Activated CD8-positive, alpha-beta memory T cell treated with anti-CD3 and anti-CD28 coated beads for 4 hours (primary cell): ENCODE data around the gene KRT83.

ENCODE experiments used
- DNase-seq, 2 donors: peaks; one replicate each; pipeline ENCODE4 v3.0.0-alpha.2; 2020; ENCODE audit warnings: low read depth in 2 of 2

The KRT83 gene

DNA sequence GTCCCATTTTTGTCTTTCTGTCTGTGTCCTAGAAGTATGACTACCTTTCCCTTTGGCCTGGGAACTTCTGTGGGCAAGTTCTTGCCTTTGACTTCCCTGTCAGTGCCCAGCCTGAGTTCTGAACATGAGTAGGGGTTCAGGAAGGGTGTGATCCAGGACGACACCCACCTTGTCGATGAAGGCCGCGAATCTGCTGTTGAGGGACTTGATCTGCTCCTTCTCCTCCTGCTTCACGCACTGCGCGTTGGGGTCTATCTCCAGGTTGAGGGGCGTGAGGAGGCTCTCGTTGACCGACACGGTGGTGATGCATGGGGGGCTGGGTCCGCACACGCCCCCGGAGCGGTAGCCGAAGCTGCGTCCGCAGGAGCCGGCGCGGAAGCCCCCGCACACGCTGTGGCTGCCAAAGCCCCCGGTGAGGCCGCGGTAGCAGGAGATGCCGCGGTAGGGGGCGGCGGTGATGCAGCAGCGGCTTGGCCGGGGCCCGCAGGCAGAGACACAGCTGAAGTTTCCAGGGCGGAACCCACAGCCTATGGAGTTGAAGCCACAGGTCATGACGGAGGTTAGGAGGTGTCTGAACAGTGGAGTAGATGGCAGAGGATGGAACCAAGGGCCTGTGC lies at the start of gene KRT83:
Gene KRT83 (minus strand): TSS at position 615 of the 617 bp plus-strand sequence. CDS start 63 bp downstream, at position 552.
- no peak for DNase-seq

DNA sequence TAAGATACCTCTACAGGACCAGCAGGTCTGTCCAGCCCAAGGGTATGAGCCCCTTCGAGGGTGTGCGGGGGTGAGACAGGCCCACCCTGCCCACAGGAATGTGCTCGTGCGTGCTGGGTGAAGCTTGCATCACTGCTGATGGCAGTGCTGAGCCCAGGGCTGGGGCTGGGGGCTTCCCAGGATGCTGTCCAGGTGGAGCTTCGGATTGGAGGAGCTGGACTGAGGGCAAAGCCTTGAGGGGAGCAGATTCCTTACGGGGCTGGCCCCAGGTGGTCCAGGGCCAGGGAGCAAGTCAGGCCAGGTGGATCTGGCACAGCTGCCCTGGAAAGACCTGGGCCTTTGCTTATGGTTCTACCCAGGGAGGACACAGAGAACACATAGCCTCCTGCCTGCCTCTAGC lies 48.6 kb upstream of the KRT83 start:
- DNase-seq: no peak

DNA sequence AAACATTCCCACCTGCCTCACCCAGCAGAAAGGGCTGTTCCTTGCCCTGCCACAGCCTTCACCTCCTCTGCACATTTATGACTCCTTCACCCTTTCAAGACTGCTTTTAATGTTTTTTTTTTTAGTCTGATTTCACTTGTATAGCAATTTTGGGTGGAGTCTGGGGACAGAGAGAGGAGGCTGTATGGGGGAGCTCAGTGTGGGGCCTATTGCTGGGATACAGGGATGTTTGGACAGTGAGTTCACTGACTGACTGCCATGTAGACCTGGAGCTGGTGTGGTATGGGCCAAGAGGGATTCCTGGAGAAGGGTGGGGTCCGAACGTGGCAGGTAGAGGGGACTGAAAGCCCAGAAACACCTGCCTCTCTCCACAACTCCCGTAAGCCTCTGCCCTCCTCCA lies 48.0 kb upstream of the KRT83 start:
- DNase-seq: no peak

DNA sequence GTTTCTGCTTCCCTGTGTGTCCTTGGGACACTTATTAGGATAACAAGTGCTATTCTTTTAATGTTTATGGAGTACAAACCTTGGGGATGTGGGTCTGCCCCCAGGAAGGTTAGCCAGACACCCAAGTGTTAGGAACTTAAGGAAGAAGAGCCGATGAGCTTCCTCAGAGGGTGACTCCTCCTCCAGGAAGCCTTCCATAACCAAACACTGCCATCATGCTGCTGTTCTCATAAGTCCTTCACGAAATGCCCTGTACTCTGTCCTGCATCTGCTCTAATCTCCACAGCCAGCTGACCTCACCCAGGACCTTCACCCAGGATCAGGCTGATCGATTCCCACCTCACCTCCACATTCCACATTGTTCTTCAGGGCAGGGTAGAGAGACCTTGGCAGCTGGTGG lies 47.3 kb upstream of the KRT83 start:
- no peak for DNase-seq

DNA sequence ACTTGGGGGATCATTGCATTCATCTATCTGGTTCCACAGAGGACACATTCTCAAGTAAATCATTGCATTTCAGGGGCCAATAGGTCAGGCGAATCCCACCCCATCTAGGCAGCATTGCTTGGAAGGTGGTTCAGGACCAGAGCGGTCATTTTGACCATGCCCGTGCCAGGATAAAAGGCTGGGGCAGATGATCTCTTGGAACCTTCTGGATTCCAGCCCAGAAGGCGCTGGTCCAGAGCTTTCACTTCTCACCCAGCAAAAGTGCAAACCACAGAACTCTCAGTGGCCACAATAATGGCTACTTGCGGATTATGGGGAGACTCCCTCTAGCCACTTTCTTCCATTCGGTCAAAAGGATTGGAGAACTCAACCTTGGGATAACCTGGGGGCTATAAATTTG lies 46.7 kb upstream of the KRT83 start:
- DNase-seq: no peak

DNA sequence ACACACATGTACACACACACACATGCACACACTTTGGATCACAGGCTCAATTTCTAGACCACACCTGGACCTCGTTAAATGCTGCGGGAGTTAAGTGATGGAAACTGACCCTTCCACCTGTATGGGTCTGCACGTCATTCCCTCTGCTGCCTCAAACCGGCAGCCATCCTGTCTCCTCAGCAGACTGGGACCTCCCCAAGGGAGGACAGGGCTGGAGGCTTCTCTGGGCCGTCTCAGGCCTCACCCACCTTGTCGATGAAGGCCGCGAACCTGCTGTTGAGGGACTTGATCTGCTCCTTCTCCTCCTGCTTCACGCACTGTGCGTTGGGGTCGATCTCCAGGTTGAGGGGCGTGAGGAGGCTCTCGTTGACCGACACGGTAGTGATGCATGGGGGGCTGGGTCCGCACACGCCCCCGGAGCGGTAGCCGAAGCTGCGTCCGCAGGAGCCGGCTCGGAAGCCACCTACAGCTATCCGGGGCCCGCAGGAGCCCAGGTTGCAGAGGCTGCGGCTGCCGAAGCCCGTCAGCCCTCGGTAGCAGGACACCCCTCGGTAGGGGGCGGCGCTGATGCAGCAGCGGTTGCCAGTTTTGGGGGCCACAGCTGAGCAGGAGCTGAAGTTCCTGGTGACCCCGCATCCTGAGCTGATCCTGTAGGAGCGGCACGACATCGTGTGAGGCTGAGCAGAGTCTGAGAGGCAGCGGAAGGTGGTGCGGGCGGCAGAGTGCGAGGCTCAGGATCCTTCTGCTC lies 45.7 kb upstream of the KRT83 start, which contains the start of gene KRT85:
Gene KRT85 (minus strand): TSS at position 744 of the 748 bp plus-strand sequence. CDS start 76 bp downstream, at position 668.
- no peak for DNase-seq

DNA sequence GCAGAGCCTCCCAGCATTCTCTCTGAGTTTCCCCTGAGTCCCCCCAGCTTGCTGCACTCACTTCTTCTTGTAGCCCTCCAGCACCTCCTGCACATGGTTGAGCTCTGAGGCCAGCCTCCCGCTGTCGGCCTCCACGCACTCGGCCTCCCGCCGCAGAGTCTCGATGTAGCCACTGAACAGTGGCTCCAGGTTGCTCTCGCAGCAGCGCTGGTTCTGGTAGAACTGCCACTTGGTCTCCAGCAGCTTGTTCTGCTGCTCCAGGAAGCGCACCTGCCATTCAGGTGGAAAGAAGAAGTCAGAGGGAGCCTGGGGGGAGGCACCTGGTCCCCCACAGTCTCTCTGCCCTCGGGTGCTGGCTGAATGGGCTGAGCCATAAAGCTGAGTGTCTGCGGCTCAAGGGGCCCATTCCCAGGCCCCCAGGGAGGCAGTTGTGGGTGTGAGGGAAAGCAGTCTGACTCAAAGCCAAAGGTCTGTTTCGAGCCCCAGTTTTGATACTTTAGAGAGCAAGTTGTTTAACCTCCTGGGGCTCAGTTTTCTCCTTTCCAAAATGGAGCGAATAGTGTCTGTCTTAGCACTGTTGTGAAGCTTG lies 43.8 kb upstream of the KRT83 start:
- no peak for DNase-seq

DNA sequence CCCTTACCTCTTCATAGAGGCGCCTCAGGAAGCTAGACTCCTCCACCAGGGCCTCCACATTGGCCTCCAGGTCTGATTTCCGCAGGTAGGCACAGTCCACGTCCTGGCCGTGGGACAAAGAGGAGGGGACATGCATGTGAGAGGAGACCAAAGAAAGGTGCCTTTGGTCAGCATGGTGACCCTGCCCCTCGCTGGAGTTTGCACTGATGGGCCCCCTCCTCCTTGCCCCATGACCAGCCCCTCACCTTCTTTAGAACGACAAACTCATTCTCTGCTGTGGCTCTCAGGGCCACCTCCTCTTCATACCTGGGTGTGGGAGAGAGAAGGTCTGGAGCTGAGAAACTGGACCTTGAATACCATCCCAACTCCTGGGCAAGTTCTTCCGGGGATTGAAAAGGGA lies 42.9 kb upstream of the KRT83 start:
- no peak for DNase-seq

DNA sequence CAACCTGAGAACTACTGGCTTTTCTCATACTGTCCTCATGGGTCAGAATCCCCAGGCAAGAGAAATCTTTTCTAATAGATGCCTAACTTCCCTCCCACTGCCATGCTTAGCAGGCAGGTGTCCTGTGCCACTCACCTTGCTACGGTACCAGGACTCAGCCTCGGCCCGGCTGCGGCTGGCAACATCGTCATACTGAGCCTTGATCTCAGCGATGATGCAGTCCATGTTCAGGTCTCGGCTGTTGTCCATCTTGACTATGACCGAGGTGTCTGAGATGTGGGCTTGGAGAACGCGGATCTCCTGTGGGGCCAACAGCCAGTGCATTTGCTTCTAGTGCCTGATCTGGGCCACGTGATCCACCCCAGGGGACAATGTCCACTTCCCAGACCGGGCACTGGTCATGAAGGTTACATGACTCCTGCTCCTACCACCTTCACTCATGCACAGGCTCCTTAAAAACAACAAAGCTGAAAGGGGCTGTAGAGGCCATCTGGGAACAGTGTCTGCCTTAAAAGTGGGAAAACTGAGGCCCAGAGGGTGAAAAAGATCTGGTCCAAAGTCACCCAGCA lies 42.0 kb upstream of the KRT83 start:
- DNase-seq: no peak

DNA sequence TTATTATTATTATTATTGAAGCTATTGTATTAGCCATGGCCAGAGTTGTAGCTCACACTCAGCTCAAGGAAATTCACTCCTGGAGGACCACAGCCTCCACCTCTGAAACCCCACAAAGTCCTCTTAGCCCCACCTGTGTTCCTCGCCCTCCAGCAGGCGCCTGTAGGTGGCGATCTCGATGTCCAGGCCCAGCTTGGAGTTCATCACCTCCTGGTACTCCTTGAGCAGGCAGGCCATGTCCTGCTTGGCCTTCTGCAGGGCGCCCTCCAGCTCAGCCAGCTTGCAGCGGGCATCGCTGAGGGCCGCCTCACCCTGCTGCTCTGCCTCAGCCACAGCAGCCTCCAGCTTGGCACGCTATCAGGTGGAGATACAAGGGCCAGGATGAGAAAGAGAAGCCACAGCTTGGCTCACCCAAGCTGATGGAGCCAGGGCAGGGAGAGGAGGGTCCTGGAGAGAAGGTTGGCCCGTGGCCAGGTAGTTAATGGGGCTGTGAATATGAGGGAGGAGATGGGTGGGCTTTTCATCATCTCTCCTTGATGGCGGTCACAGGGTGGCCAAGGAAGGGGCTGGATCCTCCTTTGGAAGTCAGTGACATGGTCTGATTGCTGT lies 41.0 kb upstream of the KRT83 start:
- DNase-seq: no peak

DNA sequence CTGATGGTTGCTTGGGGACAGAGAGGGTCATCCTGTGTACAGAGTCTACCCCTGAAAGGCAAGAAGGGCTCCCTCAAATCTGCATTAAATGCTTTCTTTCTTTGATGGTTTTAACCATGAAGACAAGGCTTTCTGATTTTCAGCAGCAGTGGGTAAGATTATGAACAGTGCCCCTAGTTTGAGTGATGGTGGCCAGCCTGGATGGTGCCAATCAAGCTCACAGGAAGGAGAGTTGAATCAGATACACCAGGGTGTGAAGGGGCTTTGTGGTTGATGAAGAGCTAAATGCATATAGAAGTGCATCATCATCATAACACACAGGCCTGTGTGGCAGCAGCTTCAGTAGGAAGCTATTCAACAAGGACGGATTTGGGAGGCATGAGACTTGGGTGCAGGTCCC lies 40.4 kb upstream of the KRT83 start:
- DNase-seq: no peak

DNA sequence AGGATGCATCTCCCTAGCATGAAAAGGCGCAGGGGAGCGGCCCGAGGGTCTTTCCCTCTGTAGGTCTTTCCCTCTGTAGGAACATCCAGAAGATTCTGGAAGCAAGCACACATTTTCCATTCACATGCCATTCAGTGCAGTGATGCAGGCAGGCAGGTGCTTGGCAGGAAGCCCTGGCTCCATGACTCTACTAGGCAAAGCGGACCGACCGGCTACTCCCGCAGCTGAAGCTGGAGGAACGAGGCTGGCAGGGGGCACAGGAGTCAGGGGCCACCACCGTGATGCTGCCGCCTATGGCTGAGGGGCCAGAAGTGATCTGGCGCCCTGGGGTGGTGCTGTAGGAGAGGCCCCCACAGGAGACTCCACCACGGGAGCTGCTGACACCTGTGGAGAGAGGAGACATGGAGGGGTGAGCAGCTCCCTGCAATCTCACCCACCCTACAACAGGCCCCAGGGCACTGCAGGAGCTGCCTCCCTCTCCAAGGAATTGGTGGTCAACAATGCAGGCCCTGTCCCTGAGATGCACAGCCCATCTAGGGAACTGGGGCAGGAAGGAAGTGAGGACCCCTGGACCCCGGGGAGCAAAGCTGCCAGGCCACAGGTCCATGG lies 39.6 kb upstream of the KRT83 start:
- no peak for DNase-seq

DNA sequence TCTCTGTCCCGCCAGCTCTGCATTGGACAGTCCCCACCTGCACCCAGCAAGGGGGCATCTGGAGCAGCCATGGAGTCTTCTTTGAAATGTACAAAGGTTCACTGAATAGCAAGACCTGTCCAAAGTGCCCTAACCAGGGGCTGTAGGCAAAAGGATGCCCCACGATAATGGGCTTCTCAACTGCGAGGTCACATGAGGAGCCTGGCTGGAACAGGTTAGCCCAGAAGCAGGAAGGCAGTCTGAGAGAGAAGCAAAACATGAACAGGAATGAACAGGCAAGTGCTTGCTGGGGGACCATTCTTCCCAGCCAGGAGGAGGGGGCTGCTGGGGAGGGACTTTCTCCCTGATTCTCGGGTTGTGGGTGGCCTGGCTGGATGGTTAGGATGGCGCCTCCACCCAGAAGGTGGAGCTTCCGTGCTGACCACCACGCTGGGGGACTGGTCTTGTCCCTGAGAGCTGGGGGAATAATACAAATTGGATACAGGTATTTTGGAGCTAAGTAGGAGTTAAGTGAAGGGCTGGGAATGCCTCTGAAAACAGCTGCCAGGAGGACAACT lies 39.0 kb upstream of the KRT83 start:
- no peak for DNase-seq

DNA sequence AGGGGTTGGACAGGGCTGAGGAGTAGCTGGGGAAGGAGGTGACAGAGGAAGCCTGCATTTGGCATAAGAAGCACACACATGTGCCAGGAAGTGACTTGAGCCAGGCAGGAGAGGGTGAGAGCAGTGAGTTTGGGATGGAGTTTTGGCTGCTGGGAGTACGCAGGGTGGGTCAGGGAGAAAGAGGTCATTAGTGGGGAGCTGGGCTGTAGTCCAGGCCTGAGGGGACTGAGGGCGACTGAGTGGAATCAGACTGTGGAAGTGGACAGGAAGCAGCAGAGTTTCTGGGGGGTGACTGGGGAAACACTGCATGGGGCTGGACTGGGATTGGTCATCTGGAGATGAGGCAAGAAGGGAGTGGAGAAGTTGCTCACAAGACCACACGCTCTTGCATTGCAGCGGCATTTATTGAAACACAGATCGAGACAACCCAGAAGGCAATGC lies 38.4 kb upstream of the KRT83 start:
- DNase-seq: no peak

DNA sequence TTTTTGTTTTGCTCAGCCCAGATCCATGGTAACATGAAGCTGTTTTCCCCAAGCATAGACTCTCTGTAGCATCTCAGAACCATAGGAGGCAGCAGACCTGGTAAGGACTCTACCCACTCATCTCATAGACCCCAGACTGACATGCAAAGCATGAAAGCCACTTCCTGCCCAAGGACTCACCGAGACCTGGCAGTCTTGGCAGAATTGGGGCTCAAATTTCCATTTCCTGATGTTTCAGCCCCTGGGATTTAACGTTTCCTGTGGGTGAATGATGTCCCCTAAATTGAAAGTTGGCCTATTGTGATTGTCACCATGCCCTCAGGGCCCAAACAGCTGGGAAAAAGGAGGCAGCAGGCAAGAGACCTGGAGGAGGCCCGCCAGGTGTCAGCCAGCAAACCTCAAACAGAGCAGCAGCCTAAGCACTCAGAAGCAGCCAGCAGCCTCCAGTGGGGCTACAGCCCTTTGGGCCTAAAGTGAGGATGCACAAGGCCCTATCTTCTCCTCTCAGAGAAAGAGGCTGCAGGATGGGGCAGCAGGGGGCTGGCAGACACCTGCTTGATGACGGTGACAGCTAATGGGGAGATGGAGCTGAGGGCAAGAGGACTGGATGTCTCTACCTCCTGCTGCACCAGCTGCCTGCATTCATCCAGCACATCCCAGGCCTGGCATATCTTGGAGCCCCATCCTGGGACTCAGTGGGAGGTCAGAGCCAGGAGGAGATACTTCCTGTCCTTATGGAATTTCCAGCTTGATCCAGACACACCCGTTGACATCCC lies 37.6 kb upstream of the KRT83 start:
- DNase-seq: no peak

DNA sequence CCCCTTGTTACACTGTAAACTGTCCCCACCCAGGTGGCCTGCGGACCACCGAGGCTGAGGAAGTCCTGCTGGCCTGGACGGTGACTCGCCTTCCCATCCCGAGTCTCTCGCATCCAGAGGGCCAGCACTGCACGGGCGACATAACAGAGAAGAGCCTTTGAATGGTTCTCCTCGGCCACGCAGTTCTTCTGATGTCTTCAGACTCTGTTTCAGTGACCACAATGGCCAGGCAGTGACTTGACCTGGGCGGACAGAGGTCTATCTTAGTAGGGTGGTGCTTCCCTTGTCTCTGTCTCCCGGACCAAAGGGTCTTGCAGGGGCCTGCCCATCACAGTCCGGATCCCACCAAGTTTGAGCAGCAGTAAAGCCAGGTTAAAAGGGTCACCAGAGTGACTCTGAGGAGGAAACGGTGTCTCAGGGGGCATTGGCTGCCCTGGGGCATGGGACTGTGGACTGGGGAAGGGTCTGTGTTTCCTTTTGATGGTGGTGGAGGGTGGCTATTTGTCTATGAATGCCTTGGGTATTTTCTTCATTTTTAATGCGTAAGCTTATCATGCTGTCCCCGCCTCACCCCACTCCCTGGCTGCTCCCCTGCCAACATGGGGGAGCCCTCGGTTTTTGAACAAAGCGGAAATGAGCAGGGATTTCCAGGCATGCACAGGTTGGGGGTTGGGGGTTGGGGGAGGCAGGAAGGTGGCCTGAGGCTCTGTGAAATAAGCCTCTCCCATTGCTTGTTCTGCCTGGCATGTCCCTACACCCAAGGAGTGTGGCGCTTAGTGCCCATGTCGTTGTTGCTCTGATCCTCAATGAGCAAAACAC lies 35.8 kb upstream of the KRT83 start:
- no peak for DNase-seq

DNA sequence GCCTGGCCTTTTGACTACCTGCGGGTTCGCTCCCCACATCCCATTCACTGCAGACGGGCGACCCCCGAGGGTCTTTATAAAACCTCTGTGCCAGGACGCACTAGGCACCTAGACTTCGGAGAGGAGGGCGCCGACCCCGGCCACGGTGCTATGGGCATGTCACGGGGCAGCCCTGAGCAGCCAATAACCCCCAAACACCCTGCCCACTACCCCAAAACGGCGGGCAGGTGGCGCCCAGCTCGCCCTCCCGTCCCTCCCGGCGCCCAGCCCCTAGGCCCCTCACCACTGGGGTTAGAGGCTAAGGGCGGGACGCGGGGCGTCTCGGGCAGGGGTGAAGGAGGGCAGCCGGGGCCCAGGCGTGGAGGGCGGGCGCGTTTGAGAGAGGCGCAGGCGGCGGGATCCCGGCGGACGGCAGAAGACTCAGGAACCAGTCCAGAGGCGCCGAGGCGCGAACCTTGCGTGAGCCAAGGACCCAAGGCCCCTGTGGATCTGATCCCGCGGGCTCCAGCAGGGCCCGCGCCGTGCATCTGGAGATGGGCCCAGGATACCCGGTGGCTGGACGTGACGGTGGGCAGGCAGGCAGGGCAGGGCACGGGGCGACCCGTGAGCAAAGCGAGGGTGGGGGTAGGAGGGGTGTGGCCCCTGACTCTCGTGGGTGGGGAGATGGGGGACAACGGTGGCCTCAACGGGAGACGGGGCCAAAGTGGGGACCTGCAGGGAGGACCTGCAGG lies 35.0 kb upstream of the KRT83 start:
- DNase-seq: no peak

DNA sequence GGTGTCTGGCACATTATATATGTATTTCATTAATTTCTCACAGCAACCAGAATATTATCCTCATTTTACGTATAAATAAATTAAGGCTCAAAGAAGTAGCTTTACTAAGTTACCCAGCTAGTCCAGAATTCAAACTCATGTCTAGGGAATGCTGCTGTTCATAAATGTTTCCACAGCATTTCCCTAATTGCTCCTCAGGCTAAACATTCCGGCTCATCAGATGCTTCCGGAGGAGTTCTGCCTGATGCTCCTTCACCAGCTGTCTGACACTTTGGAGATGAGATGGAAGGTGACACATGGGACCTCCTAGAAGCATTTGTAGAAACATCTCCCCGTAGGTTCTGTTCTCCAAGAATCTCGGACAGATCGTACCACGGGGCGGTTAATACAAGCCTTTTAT lies 34.0 kb upstream of the KRT83 start:
- DNase-seq: no peak

DNA sequence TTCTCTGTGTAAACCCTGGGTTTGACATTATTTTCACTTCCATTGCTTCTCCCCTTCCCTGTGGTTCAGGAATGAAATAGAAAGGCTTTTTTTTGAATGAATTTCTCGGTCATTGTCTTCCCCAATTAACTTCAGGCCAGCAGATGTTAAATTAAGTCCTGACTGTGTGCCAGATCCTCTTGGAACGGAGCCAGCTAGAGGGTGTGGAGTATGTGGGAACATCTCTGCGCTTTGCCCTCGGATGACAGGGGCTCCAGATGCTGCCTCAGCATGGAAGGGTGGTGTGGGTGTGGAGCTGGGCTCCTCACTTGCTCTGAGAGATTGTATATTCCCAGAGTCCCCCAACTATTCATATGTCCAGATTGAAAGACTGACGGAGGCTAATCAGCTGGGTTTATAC lies 33.0 kb upstream of the KRT83 start:
- no peak for DNase-seq
